ENCODE results near the gene C6orf132.
"Not testable (repeated sequence)": the region's sequence is repeated elsewhere in the genome, so short reads cannot be mapped to it uniquely, and the experiment has no call there.

DNA sequence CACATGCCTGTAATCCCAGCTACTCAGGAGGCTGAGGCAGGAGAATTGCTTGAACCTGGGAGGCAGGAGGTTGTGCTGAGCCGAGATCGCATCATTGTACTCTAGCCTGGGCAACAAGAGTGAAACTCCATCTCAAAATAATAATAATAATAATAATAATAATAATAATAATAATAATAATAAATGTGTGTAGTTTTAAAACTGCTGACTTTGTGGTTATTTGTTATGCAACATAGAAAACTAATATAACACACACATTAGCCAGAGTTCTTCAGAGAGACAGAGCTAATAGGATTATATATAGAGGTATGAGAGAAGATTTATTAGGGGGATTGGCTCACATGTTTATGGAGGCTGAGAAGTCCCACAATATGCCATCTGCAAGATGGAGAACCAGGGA, 27.4 kb upstream of the C6orf132 start:
- TF ChIP-seq, protein P1, sequence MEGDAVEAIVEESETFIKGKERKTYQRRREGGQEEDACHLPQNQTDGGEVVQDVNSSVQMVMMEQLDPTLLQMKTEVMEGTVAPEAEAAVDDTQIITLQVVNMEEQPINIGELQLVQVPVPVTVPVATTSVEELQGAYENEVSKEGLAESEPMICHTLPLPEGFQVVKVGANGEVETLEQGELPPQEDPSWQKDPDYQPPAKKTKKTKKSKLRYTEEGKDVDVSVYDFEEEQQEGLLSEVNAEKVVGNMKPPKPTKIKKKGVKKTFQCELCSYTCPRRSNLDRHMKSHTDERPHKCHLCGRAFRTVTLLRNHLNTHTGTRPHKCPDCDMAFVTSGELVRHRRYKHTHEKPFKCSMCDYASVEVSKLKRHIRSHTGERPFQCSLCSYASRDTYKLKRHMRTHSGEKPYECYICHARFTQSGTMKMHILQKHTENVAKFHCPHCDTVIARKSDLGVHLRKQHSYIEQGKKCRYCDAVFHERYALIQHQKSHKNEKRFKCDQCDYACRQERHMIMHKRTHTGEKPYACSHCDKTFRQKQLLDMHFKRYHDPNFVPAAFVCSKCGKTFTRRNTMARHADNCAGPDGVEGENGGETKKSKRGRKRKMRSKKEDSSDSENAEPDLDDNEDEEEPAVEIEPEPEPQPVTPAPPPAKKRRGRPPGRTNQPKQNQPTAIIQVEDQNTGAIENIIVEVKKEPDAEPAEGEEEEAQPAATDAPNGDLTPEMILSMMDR (IDR thresholded peaks at IDR 0.05; ENCODE audit: low read depth, low read length, poor library complexity, severe bottlenecking): not testable (repeated sequence)
- TF ChIP-seq EZH2phosphoT487 (IDR thresholded peaks at IDR 0.05; ENCODE audit: borderline replicate concordance, low read length): not testable (repeated sequence)

Measured in DOHH2 (cell line).